ENCODE results near the gene PRPF18.

PRPF18 gene

DNA sequence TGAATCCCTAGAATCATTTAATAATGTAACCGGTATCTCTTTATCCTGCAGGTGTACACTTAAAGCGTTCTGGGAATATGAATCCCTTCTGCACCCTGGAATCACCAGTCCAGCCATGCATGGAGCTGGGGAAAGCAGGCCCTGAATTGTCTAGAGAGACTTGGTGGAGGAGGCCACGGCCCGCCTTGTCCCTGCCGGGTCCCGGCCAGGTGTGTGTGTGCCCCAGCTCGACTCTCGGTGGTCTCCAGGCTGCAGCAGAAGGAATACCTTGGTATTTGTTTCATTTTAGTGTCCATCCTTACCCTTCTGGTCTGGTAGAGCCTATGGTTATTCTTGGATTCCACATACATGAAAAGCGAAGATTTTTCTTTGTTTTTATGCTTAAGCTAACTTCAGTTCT is 58.1 kb downstream of the PRPF18 start:
- DNase-seq: no peak

DNA sequence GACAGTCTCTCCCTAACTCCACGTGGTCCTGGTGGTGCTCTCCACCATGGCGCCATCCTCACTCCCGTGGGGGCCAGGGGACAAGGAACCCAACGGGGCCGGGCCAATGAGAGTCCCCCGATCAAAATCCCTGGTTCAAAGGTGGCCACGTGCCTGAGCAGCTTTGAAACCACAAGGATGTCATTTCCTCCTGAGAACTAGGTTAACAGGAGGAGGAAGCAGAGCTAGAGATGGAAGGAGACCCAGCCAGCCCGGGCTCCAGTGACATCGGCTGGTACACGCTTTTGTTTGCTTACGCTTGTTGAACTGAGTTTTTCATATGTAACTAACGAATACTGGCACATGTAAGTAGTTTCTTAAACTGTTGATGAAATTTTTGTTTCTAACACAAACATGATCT is 61.7 kb downstream of the PRPF18 start:
- no peak for DNase-seq

DNA sequence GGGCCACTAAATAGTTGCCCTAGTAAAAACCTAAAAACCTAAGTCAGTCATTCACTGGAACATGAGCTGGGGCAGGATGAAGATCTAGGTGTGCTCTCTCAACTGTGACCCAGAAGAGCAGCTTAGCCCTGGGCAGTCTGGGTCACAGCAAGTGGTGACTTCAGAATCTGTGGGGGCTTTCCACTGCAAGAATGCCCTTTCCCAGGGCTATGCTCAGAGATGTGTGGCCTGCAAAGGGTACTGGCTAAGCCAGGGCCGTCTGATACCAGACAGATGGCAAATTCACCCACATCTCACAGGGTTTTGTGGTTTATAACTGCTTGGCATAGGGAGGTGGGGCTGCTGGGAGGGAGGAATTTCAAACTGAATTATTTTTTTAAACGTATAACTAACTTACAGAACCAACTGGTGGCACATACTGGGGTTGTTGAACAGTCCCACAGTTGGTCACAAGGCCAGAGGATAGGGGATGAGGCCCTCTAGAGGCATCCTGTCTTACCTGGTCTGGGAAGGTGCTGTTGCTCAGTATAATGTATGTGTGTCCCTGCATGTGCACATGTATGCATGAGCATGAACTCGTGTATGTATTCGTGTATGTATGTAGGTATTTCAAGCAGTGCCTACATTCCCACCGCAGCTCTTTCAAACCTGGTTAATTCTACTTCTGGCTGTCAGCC is 63.2 kb downstream of the PRPF18 start:
- no peak for DNase-seq

DNA sequence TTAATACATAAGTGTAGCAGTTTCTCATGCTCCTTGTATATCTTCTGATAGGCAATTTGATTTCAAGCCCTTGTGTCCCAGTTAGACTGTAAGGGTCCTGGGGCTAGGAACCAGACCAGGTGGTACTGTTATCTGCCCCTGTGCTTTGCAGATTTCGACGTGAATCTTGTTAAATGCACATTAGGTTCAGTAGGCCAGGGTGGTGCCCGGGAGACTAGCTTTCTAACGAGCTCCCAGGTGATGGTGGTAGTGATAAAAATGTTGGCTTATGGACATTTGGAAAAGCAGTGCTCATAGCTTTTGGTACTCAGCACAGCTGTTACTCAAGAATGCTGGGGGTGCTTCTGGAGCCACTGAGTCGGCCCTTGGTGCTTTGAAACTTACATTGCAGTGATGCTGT is 64.2 kb downstream of the PRPF18 start:
- no peak for DNase-seq

- no peak for DNase-seq
Observed at GRCh38 chr10:13651969-13652720, 65.4 kb downstream of the PRPF18 start.

GRCh38 chr10:13652860-13653259 is 66.1 kb downstream of the PRPF18 start:
- no peak for DNase-seq

GRCh38 chr10:13654118-13654830 is 67.5 kb downstream of the PRPF18 start:
- DNase-seq: no peak

- no peak for DNase-seq
Observed at GRCh38 chr10:13654846-13655245, 68.1 kb downstream of the PRPF18 start.

DNA sequence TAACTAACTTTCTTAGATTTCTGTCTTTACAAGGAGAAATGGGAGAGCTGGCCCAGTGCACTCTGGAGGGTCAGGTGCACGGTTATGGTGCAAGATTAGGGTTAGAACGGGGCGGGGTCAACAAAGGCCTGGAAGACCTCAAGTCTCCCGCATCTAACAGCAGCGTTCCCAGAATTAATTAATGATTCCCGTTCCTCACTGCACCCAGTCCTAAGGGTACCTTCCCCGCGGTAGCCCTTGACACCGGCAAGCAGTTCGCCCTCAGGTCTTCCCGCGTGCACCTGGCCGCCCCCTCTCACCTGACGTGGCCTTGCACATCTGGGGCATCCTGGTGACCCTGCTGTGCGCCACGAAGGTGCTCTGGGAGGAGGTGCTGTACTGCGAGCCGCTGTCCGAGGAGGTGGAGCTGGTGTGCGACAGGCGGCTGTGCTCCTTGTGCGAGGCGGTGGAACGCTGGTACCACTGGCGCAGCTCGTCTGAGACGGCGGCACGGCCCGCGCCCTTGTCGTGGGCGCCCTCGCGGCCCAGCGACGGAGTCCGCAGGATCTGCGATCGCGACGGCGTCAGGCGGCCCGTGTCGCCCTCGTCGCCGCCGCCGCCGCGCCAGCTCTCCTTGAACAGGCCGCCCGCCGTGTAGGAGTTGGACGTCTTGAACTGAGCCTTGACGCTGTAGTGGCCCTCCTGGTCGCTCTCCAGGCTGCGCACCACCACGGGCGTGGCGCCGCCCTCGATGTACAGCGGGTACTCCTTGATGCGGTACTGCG is 69.8 kb downstream of the PRPF18 start:
- no peak for DNase-seq

GRCh38 chr10:13657101-13657680 is 70.4 kb downstream of the PRPF18 start:
- no peak for DNase-seq

GRCh38 chr10:13658264-13658663 is 71.5 kb downstream of the PRPF18 start:
- DNase-seq: no peak

DNA sequence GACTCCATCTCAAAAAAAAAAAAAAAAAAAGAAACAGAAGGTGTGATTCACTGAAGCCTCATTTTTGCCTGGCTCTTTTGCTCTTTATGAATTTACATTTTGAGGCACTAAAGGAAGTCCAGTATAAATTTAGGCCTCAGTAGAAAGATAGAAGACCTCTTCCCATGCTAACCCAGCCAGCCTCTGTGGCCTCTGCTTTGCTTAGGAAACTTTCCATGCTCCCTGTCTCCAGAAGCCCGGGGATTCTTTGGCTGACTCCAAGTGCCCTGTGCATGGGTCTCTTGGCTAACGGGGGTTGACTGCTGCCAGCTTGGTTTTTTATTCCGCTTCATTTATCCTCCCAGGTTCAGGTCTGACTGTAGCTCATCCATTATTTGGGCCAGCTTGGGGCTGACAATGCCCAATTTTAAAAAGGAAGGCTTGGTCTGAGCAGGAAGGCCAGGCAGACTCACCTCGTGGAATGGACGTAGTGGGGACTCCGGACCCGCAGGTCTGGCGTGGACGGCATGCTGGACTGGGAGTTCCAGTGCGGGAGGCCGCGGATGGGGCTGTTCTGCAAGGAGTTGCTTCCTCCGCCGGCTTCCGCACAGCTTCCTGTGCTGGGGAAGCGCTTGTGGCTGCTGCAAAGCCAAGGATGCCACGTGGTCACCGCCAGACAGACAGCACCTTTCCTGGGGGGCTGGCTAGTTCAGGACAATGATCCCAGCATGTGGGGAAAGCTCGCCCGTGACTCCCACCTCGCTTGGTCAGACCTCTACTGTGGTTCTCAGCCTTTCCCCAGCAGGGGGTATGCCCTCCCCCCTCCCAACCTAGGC is 72.3 kb downstream of the PRPF18 start:
- no peak for DNase-seq

DNA sequence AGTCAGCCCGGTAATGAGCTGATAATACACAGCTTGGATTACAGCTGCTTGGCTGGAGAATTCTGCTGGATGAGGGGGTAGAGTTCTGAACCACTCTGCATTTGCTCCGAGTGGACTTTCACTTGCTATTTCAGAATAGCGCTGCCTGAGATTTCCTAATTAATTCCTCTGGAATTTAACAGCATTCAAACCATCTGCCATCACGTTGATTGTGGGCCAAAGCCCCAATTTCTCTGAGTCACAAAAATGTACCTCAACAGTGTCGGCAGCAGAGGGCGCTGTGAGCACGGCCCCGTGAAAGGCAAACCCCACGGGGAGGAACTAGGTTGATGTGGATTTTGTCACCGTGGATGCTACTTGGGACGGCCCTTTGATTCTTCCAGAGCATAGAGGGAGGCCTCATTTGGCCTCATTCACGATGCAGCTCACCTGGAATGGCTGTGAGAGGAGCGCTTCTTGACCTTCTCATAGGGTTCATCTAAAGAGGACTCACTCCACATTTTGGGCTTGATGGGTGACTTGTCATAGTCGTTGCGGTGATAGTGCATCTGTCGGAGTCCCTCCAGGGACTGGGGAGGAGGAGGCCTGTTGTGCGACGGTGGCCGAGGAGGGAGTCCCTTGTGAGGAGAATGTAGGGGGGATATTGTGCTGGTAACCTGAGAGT is 73.3 kb downstream of the PRPF18 start:
- peak; percentile 67 to 68 for DNase-seq

- no peak for DNase-seq
Observed at GRCh38 chr10:13660551-13660920, 73.8 kb downstream of the PRPF18 start.

- DNase-seq: no peak
Observed at GRCh38 chr10:13661256-13661655, 74.5 kb downstream of the PRPF18 start.

DNA sequence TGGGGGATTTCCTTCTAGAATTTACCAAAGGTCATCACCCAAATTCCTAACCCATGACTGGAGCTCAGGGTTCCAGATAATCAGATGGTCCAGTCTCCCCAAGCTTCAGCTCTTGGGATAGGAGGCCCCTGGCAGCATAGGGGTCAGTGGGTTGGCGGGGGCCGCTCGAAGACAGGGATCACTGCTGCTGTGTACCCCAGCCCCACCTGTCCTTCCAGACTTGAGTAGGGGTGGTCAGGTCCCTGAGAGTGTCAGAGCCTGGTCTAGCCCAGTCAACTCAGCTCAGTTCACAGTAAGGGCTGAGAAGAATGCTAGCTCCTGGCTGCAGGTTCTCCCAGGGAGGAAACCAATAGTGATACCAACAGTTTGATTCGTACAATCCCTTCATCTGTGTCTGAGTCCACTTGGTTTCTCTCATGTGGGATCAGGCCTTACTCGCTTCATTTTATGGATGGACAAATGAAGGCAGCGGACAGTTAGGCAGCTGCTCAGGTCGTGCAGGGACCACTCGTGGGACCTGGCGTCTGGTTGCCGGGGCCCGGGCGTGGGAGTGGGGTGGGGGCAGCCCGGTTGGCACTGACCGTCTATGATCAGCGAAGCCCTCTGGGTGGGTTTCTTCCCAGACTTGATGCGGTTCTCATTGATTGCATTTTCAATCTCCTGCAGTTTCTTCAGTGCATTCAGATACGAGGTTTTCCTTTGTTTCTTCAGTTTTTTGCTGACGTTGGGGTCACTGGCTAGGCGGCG is 78.9 kb downstream of the PRPF18 start:
- DNase-seq: no peak

DNA sequence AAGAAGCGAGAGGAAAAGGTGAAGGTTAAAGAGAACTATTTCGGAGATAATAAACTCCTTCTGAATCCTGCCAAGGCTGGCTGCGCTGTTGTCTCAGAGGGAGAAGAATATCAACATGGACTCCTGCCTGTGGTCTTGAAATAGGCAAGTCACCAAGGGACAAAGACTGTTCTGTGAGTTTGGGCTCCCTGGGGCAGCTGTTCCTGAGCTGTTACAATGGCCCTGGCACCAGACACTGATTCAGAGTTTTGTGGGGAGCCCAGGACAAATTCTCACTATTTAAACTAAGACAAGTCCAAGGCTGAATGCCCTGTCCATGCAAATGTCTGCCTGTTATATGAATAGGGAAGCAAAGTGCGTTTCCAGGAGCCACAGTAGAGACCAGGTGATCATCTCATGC is 81.4 kb downstream of the PRPF18 start:
- DNase-seq: no peak

- no peak for DNase-seq
Observed at GRCh38 chr10:13669182-13669855, 82.6 kb downstream of the PRPF18 start.

GRCh38 chr10:13669901-13670300 is 83.1 kb downstream of the PRPF18 start:
- no peak for DNase-seq

- DNase-seq: no peak
Observed at GRCh38 chr10:13670311-13670710, 83.5 kb downstream of the PRPF18 start.

All from stimulated activated CD4-positive, alpha-beta T cell treated with anti-CD3 and anti-CD28 coated beads, Interleukin-2, amount 100 ng/mL, for 48 hours (primary cell).